ENCODE data around the gene WWC2.
"Not testable (repeated sequence)": the region's sequence is repeated elsewhere in the genome, so short reads cannot be mapped to it uniquely, and the experiment has no call there.

WWC2 gene

DNA sequence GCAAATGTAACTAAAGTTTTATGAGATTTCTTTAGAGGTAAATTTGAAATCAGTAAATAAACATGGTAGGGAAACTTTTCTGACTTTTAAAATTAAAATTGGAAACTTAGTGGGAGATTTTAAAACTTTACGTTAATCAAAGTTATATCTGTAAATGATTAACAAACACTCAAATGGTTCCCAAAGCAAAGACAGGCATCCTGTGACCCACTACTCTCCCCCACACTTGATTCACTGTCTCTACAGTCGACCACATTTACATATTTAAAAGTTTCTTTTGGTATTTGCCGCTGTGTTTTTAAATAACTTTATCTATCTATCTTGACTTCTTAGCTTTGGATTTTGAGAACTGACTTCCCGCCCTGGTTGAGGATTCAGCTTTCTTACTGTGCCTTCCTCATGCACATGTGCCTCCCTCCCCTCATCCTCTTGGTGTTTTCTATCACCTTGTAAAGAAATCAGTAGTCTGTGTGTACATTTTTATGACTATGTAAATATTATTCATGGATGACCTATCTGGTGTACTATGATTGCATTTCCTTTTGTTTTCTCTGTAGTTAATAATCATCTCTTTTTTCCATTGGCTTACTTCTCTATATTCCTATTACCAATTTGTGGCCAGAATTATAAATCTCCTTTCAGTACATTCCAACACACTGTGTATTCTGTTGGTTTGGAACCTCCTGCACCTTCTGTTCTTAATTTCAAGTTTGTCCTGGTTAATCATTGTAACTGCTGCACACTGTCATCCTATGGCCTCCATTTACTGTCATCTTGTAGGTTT, 72.6 kb downstream of the WWC2 start:
- DNase-seq (ENCODE audit: low read depth in 2 of 2): no peak

DNA sequence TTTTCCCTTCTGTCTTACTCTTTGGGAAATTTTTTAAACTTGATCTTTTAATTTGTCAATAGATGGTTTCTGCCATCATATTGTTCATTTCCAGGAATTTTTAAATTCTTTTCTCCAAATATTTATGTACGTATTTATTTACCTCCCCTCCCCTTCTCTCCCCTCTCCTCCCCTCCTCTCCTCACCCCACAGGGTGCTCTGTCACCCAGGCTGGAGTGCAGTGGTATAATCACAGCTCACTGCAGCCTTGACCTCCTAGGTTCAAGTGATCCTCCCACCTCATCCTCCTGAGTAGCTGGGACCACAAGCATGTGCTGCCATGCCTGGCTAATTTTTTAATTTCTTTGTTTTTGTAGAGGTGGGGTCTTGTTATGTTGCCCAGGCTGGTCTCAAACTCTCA, 73.8 kb downstream of the WWC2 start:
- DNase-seq (ENCODE audit: low read depth in 2 of 2): no peak

DNA sequence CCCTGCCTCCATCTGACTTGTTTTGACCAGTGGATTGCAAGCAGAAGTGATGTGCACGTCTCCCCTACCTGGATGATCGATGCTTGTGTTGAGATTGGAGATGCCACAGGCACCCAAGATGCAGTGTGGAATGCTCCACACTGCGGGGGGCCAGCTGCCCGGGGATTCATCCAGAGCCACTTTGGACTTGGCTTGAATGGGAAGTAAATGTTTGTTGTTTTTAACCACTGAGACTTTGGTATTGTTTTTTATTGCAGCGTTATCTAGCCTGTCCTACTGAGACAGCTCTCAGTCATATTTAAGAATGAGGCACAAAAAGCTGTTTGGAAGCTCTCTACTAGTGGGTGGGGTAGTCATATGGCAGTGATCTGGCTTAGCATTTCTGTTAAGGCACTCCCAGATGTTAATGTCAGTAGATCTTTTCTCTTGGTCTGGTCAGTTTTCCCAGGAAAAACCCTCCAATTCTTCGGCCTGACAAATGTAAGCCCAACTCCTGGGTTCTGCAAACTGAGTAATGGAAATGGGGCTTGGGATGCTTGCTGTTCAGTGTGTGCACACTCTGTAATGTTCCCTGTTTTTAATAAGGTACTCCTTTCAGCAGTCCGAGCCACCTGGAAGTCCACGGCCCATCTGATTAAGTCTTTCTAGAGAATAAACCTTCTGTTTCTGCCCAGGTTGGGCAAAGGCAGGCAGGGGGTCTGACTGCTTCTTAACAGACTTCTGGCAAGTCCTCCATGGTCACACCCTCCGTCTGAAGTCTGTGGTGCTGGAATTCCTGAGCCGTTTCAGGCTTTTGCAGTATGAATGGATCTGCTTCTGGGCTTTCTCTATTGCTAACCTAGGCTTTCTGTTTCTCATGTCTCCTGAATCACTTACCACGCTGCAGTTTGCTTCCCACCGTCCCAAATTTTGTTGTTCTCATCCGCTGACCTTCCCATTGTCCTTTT, 74.8 kb downstream of the WWC2 start:
- peak in 1 of 2 experiments; percentile 20 for DNase-seq (ENCODE audit: low read depth in 2 of 2)

DNA sequence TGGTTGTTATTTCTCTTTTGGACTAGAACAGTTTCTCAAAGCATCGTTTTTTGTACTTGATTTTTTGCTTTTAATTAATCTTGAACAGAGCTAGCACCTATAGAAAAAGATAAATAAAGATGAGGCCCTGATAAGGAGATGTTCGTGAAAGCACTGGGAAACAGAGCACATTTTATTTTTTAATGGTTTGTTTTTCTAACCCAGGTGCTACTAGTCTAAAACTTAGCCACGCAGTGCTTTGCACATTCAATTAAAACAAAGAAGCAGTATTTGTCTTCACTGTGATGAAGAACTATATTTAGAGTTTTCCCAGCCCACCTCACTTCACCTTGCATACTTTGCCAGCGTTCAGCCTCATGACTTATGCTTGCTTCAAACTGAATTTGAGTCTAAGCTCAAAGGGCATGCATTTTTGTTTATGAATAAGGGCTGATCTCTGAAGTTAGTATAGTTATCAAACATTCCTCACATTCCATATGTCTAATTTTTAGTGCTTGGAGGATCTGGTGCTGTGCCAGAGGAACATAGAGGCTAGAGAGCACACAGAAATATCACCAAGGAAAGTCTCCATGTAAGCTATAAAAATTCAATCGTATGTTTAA, 76.7 kb downstream of the WWC2 start:
- DNase-seq (ENCODE audit: low read depth in 2 of 2): peak; percentile 74 to 77

DNA sequence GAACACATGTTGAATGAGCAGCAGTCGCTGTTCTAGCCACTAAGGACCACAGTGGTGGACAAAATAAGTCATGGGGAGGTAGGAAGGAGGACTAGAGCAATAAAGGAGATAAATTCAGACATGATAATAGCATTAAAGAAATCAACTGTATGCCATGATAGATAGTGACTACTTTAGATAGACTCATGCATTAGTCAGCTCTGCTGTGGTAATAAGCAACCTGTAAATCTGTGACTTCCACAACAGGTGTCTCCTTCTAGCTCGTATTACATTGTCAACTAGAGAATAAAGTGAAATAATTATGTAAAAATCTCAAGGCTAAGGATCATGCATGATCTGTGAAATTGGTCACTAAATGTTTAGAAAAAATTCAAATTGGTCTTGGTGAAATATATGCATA, 77.9 kb downstream of the WWC2 start:
- no peak for DNase-seq (ENCODE audit: low read depth in 2 of 2)

DNA sequence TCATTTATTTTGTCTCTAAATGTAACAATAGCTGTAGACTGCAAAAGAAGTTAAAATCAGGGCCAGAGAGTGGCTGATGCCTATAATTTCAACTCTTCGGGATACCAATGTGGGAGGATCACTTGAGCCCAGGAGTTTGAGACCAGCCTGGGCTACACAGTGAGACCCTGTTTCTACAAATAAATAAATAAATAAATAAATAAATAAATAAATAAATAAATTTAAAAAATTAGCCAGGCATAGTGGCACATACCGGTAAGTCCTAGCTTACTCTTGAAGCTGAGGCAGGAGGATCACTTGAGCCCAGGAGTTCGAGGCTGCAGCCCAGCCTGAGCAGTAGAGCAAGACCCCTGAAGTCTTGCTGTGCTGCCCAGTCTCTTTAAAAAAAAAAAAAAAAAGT, 79.1 kb downstream of the WWC2 start:
- DNase-seq (ENCODE audit: low read depth in 2 of 2): no peak

DNA sequence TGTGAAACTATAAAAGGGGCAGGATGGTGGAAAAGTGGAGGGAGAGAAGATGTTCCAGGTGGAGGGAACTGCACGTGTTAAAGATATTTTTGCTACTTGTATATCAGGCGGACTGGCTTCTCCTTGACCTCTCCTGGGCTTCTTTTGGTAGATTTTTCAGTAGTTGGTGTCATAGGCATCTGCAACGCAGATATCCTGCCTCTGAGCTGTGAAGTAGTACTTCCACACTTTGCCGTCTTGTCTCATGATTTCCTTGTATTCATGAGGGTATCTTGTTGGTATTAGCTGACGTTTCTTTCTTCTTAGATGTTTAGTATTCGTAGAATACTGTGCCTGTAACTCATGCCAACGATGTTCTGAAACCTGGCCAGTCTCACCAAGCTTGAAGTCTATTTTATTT, 81.0 kb downstream of the WWC2 start:
- peak; percentile 23 to 37 for DNase-seq (ENCODE audit: low read depth in 2 of 2)

DNA sequence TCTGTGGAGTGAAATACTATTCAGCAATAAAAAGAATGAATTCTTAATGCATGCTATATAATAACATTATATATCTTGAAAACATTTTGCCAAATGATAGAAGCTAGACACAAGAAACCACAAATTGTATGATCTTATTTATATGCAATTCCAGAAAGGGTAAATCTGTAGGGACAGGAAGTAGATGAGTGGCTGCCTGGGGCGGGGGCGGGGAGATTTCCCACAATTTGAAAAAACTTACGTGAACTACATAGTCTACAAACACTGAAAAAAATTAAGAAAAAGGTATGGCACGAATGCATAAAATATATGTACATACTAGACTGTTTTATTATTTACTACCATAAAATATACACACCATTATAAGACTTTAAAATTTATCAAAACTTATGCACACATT, 81.6 kb downstream of the WWC2 start:
- DNase-seq (ENCODE audit: low read depth in 2 of 2): no peak

DNA sequence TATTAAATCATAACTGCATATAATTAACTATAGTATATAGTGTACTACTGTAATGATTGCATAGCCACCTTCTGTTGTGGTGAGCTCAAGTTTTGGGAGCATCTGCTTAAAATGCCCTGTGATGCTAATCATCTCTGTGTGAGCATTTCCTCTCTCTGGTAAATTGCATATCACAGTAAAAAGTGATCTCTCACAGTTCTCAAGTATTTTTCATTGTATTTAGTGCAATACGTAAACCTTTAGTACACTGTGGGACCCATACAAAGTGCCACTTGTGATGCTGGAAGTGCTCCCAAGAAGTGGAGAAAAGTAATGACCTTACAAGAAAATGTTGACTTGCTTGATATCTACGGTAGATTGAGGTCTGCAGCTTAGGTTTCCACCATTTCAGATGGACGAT, 82.0 kb downstream of the WWC2 start:
- DNase-seq (ENCODE audit: low read depth in 2 of 2): no peak

DNA sequence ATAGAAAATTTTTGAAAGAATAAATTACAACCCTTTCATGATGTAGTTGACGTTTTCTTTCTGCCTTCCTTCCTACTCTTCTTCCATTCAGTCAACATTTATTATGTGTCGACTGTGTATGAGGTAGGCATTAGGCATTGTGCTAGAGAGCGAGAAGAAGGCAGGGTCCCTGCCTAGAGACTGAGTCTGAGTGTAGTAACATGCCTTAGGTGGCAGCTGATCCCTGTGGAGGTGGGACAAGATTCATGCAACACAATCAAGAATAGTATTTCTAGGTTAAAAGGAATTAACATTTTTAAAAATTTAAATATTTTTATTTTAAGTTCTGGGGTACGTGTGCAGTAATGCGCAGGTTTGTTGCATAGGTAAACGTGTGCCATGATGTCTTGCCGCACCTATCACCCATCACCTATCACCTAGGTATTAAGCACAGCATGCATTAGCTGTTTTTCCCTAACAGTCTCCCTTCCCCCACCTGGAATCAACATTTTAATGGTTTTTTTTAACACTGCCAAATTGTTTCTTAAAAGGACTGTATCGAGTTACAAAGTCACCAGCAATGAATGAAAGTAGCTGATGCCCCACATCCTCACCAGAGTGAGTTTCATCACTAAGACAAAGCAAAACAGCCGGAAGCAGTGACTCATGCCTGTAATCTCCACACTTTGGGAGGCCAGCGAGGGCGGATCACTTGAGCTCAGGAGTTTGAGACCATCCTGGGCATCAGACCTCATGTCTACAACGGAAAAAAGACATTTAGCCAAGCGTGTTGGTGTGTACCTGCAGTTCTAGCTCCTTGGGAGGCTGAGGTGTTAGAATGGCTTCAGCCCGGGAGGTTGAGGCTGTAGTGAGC, 84.0 kb downstream of the WWC2 start:
- DNase-seq (ENCODE audit: low read depth in 2 of 2): peak; percentile 67 to 68

DNA sequence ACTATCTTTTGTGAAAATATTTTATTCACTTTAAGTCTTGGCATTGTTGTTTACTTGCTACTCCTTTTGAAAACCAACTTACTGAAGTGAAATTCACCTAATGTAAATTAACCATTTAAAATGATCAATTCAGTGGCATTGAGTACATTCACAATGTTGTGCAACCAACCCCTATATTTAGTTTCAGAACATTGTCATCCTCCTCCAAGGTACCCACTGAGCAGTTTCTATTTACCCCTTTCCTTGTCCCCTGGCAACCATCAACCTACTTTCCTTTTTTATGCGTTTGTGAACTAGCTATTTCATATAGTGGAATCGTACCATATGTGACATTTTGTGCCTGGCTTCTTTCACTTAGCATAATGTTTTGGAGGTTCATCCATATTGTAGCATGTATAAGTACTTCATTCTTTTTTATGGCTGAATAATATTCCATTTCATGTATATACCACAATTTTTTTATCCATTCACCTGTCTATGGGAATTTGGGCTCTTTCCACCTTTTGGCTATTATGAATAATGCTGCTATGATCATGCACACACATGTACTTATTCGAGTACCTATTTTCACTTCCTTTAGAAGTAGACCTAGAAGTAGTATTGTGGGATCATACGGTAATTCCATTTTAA, 85.0 kb downstream of the WWC2 start:
- DNase-seq (ENCODE audit: low read depth in 2 of 2): no peak

DNA sequence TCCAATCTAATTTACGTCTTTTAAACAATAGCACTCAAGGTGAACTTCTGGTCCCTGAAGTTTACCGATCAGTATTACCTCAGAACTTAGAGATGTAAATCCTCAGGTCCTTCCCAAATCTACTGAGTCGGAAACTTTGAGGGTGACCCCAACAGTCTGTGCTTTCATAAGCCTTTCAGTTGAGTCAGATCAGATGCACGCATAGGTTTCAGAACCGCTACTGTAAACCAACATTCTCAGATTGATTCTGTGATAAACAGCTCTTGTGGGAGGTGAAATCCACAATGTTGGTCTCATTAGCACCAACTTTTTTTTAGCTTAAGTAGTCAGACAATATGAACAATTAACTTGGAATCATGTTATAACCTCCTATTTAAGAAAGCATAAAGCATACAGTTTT, 86.0 kb downstream of the WWC2 start:
- DNase-seq (ENCODE audit: low read depth in 2 of 2): no peak

DNA sequence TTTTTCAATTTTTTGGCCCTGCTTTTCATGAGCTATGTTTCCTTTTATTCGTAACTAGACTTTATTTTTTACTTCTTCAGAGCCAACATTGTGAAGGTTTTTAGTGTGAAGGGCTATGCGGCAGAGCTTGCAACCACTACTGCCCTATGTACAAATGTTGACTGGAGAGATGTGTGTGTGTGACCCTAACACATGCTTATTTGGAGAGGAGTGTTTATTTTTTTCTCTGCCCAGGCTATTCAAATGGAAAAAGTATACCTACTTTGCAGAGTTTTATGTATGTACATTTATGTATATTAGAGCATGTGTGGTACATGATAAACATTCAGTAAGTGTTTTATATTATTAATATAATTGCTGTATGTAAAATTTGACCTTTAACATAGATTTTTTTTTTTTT, 86.5 kb downstream of the WWC2 start:
- no peak for DNase-seq (ENCODE audit: low read depth in 2 of 2)

DNA sequence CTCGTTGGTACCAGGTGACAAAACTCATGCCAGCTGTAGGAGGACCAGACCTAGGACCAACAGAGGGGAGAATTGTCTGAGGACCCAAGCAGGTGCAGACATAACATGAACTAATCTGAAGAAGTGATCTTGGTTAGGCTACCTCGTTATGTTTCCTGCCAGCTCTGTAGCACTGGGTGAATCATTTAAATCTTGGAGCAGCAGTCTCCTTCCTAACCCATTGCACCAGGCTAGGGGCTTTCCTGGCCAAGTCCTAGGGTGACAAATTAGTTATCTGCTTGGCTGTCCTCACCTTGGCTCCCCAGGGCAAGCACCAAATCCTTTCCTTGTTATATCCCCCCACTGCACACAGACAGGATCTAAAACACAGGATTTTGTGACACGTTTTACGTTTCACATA, 87.8 kb downstream of the WWC2 start:
- DNase-seq (ENCODE audit: low read depth in 2 of 2): no peak

DNA sequence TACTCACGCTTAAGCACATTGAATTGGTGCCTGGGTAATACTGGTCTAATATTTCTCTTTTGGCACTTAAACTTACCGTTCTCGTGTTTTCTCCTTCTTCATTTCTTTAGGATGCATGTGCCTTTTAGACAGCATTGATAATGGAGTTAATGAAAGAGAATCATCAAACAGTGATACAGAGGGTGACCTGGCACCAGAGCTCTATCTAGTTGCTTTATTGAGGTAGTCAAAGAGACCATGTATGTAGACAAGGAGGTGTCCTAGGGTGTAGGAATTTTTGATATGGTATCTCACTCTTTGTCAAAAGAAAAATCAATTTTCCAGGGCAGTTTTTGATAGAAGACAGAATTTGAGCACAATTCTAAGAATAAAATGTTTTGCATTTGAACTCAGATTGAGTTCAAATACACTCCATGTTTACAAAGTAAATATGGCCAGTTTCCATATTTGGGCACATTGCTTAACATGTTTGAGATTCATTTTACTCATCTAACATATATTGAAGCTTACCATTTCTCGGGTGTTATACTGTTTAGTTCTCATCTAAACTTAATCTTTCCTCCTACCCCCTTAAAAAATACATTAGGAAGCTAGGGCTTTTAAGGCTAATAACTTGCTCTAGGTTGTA, 92.0 kb downstream of the WWC2 start:
- no peak for DNase-seq (ENCODE audit: low read depth in 2 of 2)

DNA sequence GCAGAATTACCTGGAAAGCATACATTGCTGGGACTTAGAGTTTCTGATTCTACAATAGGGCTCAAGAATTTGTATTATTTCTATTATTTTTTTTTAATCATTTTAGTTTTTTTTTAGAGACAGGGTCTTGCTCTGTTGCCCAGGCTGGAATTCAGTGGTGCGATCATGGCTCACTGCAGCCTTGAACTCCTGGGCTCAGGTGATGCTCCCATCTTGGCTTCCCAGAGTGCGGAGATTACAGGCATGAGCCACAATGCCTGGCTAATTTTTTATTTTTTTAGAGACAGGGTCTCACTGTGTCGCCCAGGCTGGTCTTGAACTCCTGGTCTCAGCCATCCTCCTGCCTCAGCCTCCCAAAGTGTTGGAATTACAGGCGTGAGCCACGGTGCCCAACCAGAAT, 92.6 kb downstream of the WWC2 start:
- DNase-seq (ENCODE audit: low read depth in 2 of 2): no peak

DNA sequence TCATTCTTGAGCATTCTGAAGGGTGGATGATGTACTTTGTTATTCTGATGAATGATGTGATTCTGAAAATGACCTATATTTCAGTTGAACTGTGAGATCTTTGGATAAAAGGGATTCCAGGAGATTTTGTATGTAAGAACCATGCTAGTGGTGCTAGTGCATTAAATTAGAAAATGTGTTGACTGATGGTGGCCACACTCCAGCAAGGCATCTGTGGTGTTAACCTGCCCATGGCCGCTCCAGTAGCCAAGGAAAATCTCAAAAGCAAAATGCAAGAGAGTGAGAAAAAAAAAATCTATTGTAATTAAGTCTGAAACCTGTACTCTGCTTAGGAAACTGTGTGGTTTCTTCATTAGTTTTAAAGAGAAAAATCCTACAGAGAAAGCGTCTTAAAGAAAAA, 93.5 kb downstream of the WWC2 start:
- DNase-seq (ENCODE audit: low read depth in 2 of 2): no peak

DNA sequence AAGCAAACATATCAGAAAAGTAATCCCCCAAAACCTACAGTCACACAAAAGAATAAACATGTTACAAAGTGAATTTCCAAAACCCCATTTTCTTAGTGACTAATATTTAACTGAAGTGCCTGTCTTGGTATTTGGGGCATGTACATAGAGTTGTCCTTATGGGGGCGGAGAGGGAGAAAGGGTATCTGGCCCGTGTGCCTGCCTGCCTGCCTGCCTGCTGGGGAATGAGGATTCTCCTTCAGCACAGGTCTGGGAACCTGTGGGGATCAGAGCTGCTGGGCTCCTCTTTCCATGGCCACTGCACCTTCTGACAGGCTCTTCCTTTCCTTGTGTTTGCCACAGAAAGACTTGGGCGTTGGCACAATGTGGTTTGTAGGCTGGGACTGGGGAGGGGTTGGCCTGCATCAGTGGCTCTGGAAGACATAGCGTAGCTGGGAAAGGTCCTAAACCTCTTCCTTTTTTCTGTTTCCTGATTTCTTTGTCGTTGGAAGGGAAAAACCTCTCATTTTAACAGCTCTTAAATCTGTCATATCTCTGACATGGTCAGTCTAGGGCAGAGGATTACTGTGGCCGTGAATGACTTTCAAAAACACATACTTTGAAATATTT, 94.8 kb downstream of the WWC2 start:
- DNase-seq (ENCODE audit: low read depth in 2 of 2): not testable (repeated sequence)

DNA sequence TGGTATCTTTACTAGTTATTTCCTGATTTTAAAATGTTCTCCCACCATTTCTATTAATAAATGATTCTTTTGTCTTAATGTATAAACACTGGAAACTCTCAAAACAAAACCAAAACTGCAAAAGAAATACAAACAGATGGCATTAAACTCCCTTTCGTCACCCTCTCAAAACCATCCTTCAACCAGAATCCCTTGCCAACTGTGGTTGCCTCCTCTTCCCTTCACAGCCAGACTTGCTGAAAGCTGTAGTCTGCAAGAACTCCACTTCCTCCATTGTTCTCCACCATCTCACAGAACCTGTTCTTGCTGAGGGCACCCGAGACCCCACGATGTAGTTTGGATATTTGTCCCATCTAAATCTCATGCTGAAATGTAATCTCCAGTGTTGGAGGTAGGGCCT, 96.5 kb downstream of the WWC2 start:
- no peak for DNase-seq (ENCODE audit: low read depth in 2 of 2)

DNA sequence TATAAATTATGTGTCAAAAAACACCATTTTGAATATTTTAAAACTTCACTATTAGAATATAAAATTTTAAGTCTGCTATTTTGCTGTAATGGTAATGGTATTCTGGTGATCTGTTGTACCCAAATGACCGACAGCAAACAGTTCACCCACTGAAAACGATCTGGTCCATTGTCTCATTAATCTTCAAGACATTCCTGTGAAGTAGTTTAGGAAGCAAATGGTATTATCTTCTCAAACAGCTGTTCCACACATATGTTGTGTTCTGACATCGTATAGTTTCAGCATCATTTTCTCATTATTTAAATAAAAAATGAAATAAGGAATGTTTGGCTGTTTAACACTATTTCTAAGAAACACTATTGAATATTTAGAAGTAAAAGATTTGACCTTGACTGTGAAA, 98.1 kb downstream of the WWC2 start:
- DNase-seq (ENCODE audit: low read depth in 2 of 2): no peak
